H1 (cell line): ENCODE data around the gene PPP1R13B. TPM values are rescaled to one million over a fixed set of nuclear protein-coding genes. Genes with fewer than 3 reads are reported as not detected.

ENCODE experiments used
- CHD1 ChIP-seq: IDR thresholded peaks from 2 replicates; pipeline ENCODE4 v1.6.1; 2012; ENCODE audit warnings: low read depth, low read length, improper control_type of control experiment
- KDM5A ChIP-seq: fragments of 200-600 bp; IDR thresholded peaks from 2 replicates; pipeline ENCODE4 v1.7.1; 2012; ENCODE audit warnings: mild to moderate bottlenecking, low read length, inconsistent platforms, mixed read lengths
- NRF1 ChIP-seq: IDR thresholded peaks from 2 replicates; pipeline ENCODE4 v1.6.1; 2011; ENCODE audit warnings: mild to moderate bottlenecking, low read depth, low read length, improper control_type of control experiment
- SP4 ChIP-seq: IDR thresholded peaks from 2 replicates; pipeline ENCODE4 v1.6.1; 2012; ENCODE audit warnings: low read length, inconsistent platforms
- TBP ChIP-seq: IDR thresholded peaks from 2 replicates; pipeline ENCODE4 v1.6.1; 2011; ENCODE audit warnings: low read depth, low read length, improper control_type of control experiment
- polyA plus RNA-seq, 7 experiments: library from polyadenylated mRNA; depleted of rRNA in 3 of 7; stranded (reverse) in 5 of 7; unstranded in 2 of 7; fragments of >200 nt in 5 of 7; fragments of 200-250 nt in 2 of 7; gene quantifications; 1 replicate in 5 of 7; 2 replicates in 1 of 7; 4 replicates in 1 of 7; pipeline versions ENCODE4 v1.2.1 to v1.2.3, GENCODE V29; 2011 to 2013; ENCODE audit warnings: missing spikeins in 2 of 7, mixed read lengths in 2 of 7
- total RNA-seq: library from RNA; stranded (reverse); fragmentation: NEBNext Ultra II Directional; extraction: Animal tissue kit (Norgen Biotek cat#: 25700); gene quantifications from 2 replicates; pipeline ENCODE4 v1.2.1, GENCODE V29; 2021
- TF ChIP-seq, protein P1 (sequence below): fragments of 300-600 bp; sonication (generic); IDR thresholded peaks from 2 replicates; pipeline ENCODE4 v1.7.1; 2012; ENCODE audit warnings: low read length, moderate library complexity, mild to moderate bottlenecking, inconsistent platforms; ENCODE audit not compliant: insufficient replicate concordance
- TF ChIP-seq, protein P2 (sequence below): IDR thresholded peaks from 2 replicates; pipeline ENCODE4 v1.6.1; 2011; ENCODE audit warnings: low read depth, mild to moderate bottlenecking, low read length; ENCODE audit not compliant: insufficient read depth

The PPP1R13B gene
- total and polyA plus RNA-seq, 2 of the 8 experiments (the other 6 are each of a cell fraction or from before 2014, with no cell fraction given), result 2.6 to 8.9 TPM

DNA sequence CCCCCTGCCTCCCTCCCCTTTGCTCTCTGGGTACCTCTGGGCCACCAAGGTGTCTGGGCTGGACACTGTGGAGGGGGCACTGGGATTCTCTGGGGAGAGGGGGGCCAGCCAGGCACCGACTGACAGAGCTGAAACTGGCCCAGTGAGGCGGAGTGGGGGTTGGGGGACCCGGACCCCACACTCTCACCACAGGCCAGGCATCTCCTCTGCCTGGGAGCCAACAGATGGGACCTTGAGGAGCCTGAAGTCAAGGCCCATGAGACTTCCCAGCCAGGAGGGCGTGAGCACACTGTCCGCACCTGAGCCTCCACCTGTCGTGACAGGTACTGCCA, 39.8 kb upstream of the PPP1R13B start (continued):
- TF ChIP-seq, protein P1, sequence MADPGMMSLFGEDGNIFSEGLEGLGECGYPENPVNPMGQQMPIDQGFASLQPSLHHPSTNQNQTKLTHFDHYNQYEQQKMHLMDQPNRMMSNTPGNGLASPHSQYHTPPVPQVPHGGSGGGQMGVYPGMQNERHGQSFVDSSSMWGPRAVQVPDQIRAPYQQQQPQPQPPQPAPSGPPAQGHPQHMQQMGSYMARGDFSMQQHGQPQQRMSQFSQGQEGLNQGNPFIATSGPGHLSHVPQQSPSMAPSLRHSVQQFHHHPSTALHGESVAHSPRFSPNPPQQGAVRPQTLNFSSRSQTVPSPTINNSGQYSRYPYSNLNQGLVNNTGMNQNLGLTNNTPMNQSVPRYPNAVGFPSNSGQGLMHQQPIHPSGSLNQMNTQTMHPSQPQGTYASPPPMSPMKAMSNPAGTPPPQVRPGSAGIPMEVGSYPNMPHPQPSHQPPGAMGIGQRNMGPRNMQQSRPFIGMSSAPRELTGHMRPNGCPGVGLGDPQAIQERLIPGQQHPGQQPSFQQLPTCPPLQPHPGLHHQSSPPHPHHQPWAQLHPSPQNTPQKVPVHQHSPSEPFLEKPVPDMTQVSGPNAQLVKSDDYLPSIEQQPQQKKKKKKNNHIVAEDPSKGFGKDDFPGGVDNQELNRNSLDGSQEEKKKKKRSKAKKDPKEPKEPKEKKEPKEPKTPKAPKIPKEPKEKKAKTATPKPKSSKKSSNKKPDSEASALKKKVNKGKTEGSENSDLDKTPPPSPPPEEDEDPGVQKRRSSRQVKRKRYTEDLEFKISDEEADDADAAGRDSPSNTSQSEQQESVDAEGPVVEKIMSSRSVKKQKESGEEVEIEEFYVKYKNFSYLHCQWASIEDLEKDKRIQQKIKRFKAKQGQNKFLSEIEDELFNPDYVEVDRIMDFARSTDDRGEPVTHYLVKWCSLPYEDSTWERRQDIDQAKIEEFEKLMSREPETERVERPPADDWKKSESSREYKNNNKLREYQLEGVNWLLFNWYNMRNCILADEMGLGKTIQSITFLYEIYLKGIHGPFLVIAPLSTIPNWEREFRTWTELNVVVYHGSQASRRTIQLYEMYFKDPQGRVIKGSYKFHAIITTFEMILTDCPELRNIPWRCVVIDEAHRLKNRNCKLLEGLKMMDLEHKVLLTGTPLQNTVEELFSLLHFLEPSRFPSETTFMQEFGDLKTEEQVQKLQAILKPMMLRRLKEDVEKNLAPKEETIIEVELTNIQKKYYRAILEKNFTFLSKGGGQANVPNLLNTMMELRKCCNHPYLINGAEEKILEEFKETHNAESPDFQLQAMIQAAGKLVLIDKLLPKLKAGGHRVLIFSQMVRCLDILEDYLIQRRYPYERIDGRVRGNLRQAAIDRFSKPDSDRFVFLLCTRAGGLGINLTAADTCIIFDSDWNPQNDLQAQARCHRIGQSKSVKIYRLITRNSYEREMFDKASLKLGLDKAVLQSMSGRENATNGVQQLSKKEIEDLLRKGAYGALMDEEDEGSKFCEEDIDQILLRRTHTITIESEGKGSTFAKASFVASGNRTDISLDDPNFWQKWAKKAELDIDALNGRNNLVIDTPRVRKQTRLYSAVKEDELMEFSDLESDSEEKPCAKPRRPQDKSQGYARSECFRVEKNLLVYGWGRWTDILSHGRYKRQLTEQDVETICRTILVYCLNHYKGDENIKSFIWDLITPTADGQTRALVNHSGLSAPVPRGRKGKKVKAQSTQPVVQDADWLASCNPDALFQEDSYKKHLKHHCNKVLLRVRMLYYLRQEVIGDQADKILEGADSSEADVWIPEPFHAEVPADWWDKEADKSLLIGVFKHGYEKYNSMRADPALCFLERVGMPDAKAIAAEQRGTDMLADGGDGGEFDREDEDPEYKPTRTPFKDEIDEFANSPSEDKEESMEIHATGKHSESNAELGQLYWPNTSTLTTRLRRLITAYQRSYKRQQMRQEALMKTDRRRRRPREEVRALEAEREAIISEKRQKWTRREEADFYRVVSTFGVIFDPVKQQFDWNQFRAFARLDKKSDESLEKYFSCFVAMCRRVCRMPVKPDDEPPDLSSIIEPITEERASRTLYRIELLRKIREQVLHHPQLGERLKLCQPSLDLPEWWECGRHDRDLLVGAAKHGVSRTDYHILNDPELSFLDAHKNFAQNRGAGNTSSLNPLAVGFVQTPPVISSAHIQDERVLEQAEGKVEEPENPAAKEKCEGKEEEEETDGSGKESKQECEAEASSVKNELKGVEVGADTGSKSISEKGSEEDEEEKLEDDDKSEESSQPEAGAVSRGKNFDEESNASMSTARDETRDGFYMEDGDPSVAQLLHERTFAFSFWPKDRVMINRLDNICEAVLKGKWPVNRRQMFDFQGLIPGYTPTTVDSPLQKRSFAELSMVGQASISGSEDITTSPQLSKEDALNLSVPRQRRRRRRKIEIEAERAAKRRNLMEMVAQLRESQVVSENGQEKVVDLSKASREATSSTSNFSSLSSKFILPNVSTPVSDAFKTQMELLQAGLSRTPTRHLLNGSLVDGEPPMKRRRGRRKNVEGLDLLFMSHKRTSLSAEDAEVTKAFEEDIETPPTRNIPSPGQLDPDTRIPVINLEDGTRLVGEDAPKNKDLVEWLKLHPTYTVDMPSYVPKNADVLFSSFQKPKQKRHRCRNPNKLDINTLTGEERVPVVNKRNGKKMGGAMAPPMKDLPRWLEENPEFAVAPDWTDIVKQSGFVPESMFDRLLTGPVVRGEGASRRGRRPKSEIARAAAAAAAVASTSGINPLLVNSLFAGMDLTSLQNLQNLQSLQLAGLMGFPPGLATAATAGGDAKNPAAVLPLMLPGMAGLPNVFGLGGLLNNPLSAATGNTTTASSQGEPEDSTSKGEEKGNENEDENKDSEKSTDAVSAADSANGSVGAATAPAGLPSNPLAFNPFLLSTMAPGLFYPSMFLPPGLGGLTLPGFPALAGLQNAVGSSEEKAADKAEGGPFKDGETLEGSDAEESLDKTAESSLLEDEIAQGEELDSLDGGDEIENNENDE, result no peak
- TF ChIP-seq TBP (no peak), NRF1 (no peak), CHD1 (no peak), SP4 (no peak), KDM5A (no peak)
- TF ChIP-seq, protein P2, sequence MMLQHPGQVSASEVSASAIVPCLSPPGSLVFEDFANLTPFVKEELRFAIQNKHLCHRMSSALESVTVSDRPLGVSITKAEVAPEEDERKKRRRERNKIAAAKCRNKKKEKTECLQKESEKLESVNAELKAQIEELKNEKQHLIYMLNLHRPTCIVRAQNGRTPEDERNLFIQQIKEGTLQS, result no peak
